Erythroblast (primary cell): Measurements from ENCODE around the gene ST3GAL3.

Experiments used
- DNase-seq, 2 experiments: peaks; one replicate each; lab custom pipeline; 2025; lab: John Stamatoyannopoulos, UW
- GATA1 ChIP-seq: IDR thresholded peaks from 2 replicates; pipeline ENCODE4 v1.6.1; 2011; ENCODE audit warnings: low read depth, mild to moderate bottlenecking, control low read depth, low read length, moderate library complexity
- POLR2A ChIP-seq: IDR thresholded peaks from 2 replicates; pipeline ENCODE4 v1.6.1; 2011; ENCODE audit warnings: mild to moderate bottlenecking, low read length

Gene ST3GAL3

GRCh38 chr1:43687301-43688108 lies 19.8 kb upstream of the ST3GAL3 start:
- TF ChIP-seq GATA1 (no peak), POLR2A (no peak)
- no peak for DNase-seq

DNA sequence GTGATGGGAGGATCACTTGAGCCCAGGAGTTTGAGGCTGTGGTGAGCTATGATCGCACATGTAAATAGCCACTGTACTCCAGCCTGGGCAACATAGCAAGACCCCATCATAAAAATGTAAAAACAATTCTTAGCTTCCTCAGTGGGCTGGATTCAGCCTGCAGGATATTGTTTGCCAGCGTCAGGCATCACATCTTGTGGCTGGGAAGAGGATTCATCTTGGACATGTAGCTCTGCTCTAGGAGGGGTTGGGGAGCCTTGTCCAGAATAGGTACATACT lies 19.3 kb upstream of the ST3GAL3 start:
- no peak for TF ChIP-seq GATA1
- no peak for TF ChIP-seq POLR2A

DNA sequence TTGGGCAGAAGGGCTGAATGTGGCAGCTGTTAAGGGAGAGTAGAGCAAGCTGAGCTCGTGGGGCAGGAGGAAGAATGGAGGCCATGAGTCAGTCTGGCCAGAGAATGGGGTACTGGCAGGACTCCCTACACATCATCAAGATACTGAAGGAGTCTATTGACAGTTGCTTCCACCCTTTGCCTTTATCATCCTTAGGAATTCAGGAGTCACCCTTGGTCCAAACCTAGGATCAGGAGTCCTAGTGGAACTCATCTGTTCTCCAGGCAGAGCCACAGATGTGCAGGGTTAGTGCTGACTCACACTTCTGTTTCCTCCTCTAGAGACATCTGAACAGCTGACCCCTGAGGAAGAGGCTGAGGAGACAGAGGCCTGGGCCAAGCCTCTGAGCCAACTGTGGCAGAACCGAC lies 18.7 kb upstream of the ST3GAL3 start:
- TF ChIP-seq POLR2A (no peak), GATA1 (no peak)
- DNase-seq: no peak

More for the DNA sequence above, 19.3 kb upstream of the ST3GAL3 start:
- DNase-seq: no peak

- no peak for TF ChIP-seq POLR2A
- no peak for TF ChIP-seq GATA1
- DNase-seq: no peak
Measured at GRCh38 chr1:43689289-43689688, 18.0 kb upstream of the ST3GAL3 start.

DNA sequence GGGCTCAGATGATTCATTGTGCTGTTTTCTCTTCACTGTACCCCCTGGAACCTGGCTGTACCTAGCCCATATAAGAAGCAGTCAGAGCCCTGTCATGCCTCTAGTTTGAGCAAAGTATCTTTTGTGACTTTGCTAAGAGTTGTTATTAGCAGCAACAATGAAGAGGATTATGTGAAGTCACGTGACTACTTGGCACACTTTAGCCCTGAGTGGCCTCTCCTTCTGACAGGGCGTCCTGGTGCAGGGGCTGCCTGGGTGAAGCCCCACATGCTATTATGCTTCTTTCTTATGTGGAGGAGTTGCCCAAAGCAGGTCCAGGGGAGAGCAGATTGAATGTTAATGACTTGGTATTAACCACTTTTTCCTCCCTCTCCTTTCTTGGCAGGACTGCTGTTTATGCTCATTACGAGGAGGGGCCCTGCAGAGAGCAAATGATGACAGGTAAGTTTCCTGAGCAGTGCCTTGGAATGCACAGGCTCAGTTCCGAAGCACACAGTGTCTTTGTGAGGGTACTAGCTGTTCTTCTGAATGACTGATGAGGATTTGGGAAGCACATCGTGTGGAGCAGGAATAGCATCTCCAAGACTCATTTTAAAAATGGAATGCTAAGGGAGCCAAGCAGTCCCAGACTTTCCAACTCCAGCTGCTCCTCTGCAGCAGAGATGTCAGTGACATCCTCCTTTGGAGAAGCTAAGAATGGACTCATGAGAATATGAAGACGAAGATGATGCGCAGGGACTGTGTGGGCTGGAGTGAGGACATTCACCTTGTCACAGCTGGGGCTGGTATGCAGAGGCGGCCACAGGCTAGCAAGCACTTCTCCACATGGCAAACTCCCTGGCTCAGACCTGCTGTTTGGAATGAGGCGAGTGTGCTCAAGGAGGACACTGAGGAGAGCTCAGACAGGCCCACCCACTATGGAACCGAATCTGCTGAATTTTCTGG lies 15.2 kb upstream of the ST3GAL3 start:
- no peak for DNase-seq

DNA sequence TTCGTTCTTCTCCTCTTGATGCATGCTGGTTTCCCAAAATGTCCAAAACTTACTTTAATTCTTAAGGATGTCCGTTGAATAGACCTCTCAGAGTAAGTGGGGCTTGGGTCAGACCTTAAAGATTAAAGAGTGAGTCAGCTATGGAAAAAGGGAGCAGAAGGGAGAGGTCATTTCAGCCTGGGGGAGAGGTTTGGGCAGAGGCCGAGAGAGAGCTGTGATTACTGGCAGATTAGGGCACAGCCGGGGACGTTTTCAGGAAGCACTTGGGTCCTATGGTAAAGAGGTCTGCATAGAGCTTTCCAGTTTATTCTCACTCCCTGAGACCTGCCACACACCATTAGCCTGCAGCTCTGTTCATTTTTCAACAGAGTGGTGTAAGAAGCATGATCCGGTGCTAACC lies 14.0 kb upstream of the ST3GAL3 start:
- no peak for DNase-seq
- TF ChIP-seq POLR2A (no peak), GATA1 (no peak)

More for the DNA sequence above, 15.2 kb upstream of the ST3GAL3 start:
- no peak for TF ChIP-seq POLR2A
- no peak for TF ChIP-seq GATA1

- TF ChIP-seq POLR2A: no peak
- TF ChIP-seq GATA1: no peak
Measured at GRCh38 chr1:43699281-43699680, 8.1 kb upstream of the ST3GAL3 start.

GRCh38 chr1:43703836-43704235 lies 3.5 kb upstream of the ST3GAL3 start:
- TF ChIP-seq POLR2A: no peak
- TF ChIP-seq GATA1: no peak
- no peak for DNase-seq

More at GRCh38 chr1:43699281-43699680, 8.1 kb upstream of the ST3GAL3 start:
- DNase-seq: no peak

DNA sequence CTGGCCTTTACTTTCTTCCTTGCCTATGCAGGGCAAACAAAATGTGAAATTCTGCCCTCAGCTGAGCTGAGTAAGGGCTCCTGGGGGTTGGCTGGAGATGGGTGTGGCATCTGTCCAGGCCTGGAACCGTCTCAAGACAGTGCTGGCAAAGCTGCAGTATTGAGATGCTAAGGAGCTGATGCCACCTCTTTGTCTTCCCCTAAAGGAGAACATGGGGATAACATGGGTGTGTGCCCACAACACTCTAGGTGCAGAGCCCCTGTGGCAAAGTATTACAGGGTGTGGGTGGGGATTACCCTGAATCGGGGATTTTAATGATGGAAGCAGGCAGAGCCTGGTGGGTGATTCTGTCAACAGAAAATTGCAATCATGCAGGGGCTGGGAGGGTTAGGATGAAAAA lies 2.5 kb upstream of the ST3GAL3 start:
- TF ChIP-seq POLR2A (no peak), GATA1 (no peak)
- peak; percentile 26 to 38 for DNase-seq

GRCh38 chr1:43705334-43705733 lies 2.0 kb upstream of the ST3GAL3 start:
- TF ChIP-seq GATA1 (no peak), POLR2A (no peak)

GRCh38 chr1:43705982-43706597 lies 1.2 kb upstream of the ST3GAL3 start:
- TF ChIP-seq GATA1: no peak
- TF ChIP-seq POLR2A: no peak

More at GRCh38 chr1:43705334-43705733, 2.0 kb upstream of the ST3GAL3 start:
- DNase-seq: no peak

DNA sequence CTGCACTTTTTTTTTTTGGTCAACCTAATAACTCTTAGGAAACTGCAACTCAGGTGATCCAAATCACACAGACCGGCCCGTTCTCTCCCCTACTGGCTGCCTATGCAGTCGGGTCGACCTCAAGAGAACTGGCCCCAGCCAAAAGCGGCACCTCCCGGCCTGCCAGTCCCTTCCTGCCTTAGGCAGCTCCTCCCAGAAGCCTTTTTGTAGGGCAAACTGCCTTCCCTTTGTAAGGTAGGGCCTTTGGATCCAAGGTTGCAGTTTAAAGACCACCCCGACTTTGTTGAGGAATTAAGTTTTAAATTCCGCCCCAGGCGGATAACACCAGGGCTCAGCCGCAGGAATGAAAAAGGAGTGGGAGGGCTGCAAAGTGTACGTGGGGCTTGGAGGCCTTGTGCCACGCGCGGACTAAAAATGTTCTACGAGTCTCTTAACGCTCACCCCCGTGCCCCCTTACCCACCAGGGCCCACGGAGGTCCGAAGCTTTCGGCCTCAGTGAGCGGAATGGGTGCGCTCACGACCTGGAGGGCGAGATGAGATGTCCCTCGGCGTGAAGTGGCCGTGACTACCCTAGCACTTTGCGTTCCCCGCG lies 642 bp upstream of the ST3GAL3 start:
- no peak for TF ChIP-seq GATA1
- TF ChIP-seq POLR2A: no peak
- peak; percentile 49 to 60 for DNase-seq

More at GRCh38 chr1:43705982-43706597, 1.2 kb upstream of the ST3GAL3 start:
- no peak for DNase-seq

- TF ChIP-seq GATA1: no peak
- no peak for TF ChIP-seq POLR2A
Measured at GRCh38 chr1:43708002-43708410, 670 bp downstream of the ST3GAL3 start.

DNA sequence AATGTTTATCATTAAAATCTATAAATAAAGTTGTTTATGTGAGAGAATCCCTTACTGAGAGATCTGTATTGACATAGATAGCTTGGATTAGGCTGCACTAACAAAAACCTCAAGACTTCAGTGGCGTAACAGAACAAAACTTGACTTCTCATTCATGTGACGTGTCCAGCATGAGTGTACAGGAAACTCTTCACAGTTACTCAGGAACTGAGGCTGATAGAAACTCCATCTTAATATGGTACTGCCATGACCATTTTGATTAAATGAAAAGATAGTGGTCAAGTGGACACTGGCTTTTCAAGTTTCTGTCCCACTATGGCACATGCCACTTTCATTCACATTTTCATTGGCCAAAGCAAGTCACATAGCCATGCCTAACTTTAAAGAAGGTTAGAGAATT lies 3.7 kb downstream of the ST3GAL3 start:
- no peak for TF ChIP-seq POLR2A
- no peak for TF ChIP-seq GATA1
- no peak for DNase-seq

More at GRCh38 chr1:43708002-43708410, 670 bp downstream of the ST3GAL3 start:
- no peak for DNase-seq
